CD4-positive, alpha-beta T cell (primary cell): ENCODE measurements around the gene INSR. TPM values are rescaled to one million over a fixed set of nuclear protein-coding genes. Genes with fewer than 3 reads are reported as not detected.

ENCODE experiments used
- ATAC-seq: fragments of 200-7000 bp; cut with Tn5 transposase; one replicate; pipeline ENCODE4 v1.10.0; 2022; ENCODE audit warnings: mild to moderate bottlenecking; ENCODE audit not compliant: poor library complexity
- CTCF ChIA-PET: fragments of 350-600 bp; sonication (Branson Sonifier 250); formaldehyde crosslinking; loops from one replicate; lab custom pipeline; 2021; ENCODE audit warnings: antibody characterized with exemption, inconsistent platforms; lab: Charles Lee
- POLR2A ChIA-PET: fragments of 350-600 bp; sonication (Branson Sonifier 250); formaldehyde crosslinking; loops from one replicate; lab custom pipeline; 2021; ENCODE audit warnings: antibody characterized with exemption, inconsistent platforms; lab: Charles Lee
- DNase-seq, 14 experiments: peaks; one replicate each; pipeline ENCODE4 v3.0.0-alpha.2; 2013 to 2020; ENCODE audit warnings: mixed read lengths in 2 of 14
- H3K27ac ChIP-seq, 2 donors: one replicate each; pipeline versions ENCODE4 v1.5.1 to v1.7.0; 2013; ENCODE audit warnings: low read length in 2 of 2, low read depth in 1 of 2, mild to moderate bottlenecking in 1 of 2
- H3K27me3 ChIP-seq, 2 experiments: 1 replicate in 1 of 2; 2 replicates in 1 of 2; pipeline versions ENCODE4 v1.6.1 to v1.7.0; 2013; ENCODE audit warnings: low read length in 2 of 2, control low read depth in 1 of 2, mild to moderate bottlenecking in 1 of 2, moderate library complexity in 1 of 2; ENCODE audit not compliant: insufficient read depth in 2 of 2, control insufficient read depth in 1 of 2
- H3K36me3 ChIP-seq: one replicate; pipeline ENCODE4 v1.6.1; 2013; ENCODE audit warnings: low read length, control low read depth; ENCODE audit not compliant: insufficient read depth
- H3K4me1 ChIP-seq: one replicate; pipeline ENCODE4 v1.6.1; 2013; ENCODE audit warnings: low read length, control low read depth; ENCODE audit not compliant: insufficient read depth
- H3K4me3 ChIP-seq: one replicate; pipeline ENCODE4 v1.5.1; 2013; ENCODE audit warnings: mild to moderate bottlenecking, low read length, moderate library complexity
- H3K9me3 ChIP-seq, 2 experiments: 1 replicate in 1 of 2; 2 replicates in 1 of 2; pipeline versions ENCODE4 v1.6.1 to v1.7.0; 2013; ENCODE audit warnings: low read length in 2 of 2, mild to moderate bottlenecking in 2 of 2, control low read depth in 1 of 2, moderate library complexity in 1 of 2; ENCODE audit not compliant: control insufficient read depth in 1 of 2, insufficient read depth in 1 of 2
- H3K27ac Mint-ChIP-seq: one replicate; pipeline ENCODE4 v1.8.0; 2020; ENCODE audit warnings: mixed read lengths
- H3K27me3 Mint-ChIP-seq: one replicate; pipeline ENCODE4 v1.8.0; 2021; ENCODE audit warnings: mixed read lengths
- H3K36me3 Mint-ChIP-seq: one replicate; pipeline ENCODE4 v1.8.0; 2021; ENCODE audit warnings: low read depth, mixed read lengths
- H3K4me1 Mint-ChIP-seq: one replicate; pipeline ENCODE4 v1.8.0; 2021; ENCODE audit warnings: low read depth, mixed read lengths
- H3K4me3 Mint-ChIP-seq: one replicate; pipeline ENCODE4 v1.8.0; 2020; ENCODE audit warnings: mild to moderate bottlenecking, mixed read lengths
- H3K9me3 Mint-ChIP-seq: one replicate; pipeline ENCODE4 v1.8.0; 2020; ENCODE audit warnings: mixed read lengths
- intact Hi-C, 2 experiments: fragments of 100-400 bp; cut with DNase I in 1 of 2; cut with micrococcal nuclease in 1 of 2; formaldehyde crosslinking; loops; one replicate each; pipeline versions ENCODE4 v1.15.1 to v1.9.0; 2023 to 2025; cut with DNase I, micrococcal nuclease
- total RNA-seq, 174 experiments: library from RNA in 2 of 174; stranded (reverse) in 2 of 174; gene quantifications; one replicate each; pipeline ENCODE4 v1.2.3 and lab custom pipeline; 2021 to 2026
- TF ChIP-seq, protein P1 (sequence below): fragments of 200-600 bp; IDR thresholded peaks from one replicate; pipeline ENCODE4 v1.8.0; 2022; ENCODE audit warnings: antibody characterized with exemption, mild to moderate bottlenecking

The INSR gene
- total RNA-seq, 2 experiments from 2014 or later, result 1.8 to 3.0 TPM

- Mint-ChIP-seq H3K36me3 (no peaks in the 10 kb centered on the region), H3K9me3 (no peaks in the 10 kb centered on the region), H3K27ac (no peak overlapping the region), H3K4me3 (no peak overlapping the region), H3K4me1 (no peaks in the 10 kb centered on the region), H3K27me3 (no peaks in the 10 kb centered on the region)
- ChIA-PET POLR2A (no interaction called here), CTCF (no interaction called here)
- H3K36me3 ChIP-seq, result no peaks in the 10 kb centered on the region
- H3K27ac ChIP-seq, result no peak overlapping the region
- H3K4me1 ChIP-seq, result no peaks in the 10 kb centered on the region
- TF ChIP-seq, protein P1, sequence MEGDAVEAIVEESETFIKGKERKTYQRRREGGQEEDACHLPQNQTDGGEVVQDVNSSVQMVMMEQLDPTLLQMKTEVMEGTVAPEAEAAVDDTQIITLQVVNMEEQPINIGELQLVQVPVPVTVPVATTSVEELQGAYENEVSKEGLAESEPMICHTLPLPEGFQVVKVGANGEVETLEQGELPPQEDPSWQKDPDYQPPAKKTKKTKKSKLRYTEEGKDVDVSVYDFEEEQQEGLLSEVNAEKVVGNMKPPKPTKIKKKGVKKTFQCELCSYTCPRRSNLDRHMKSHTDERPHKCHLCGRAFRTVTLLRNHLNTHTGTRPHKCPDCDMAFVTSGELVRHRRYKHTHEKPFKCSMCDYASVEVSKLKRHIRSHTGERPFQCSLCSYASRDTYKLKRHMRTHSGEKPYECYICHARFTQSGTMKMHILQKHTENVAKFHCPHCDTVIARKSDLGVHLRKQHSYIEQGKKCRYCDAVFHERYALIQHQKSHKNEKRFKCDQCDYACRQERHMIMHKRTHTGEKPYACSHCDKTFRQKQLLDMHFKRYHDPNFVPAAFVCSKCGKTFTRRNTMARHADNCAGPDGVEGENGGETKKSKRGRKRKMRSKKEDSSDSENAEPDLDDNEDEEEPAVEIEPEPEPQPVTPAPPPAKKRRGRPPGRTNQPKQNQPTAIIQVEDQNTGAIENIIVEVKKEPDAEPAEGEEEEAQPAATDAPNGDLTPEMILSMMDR, result no peak
- intact Hi-C loops, result no loop called here
- H3K9me3 ChIP-seq, result no peaks in the 10 kb centered on the region
- no peak for DNase-seq
- ATAC-seq, result no peak
- no peak overlapping the region for H3K4me3 ChIP-seq
- no peaks in the 10 kb centered on the region for H3K27me3 ChIP-seq
Measured at GRCh38 chr19:7258840-7259395, 35.3 kb downstream of the INSR start.

GRCh38 chr19:7258041-7258839, 36.0 kb downstream of the INSR start:
- intact Hi-C loops, result no loop called here
- Histone ChIP-seq H3K4me1 (no peaks in the 10 kb centered on the region), H3K36me3 (no peaks in the 10 kb centered on the region), H3K4me3 (no peak overlapping the region), H3K9me3 (no peaks in the 10 kb centered on the region), H3K27me3 (no peaks in the 10 kb centered on the region), H3K27ac (no peak overlapping the region)
- no peak overlapping the region for H3K4me3 Mint-ChIP-seq
- DNase-seq (no peak), ATAC-seq (no peak)
- H3K9me3 Mint-ChIP-seq, result no peaks in the 10 kb centered on the region
- no peaks in the 10 kb centered on the region for H3K36me3 Mint-ChIP-seq
- ChIA-PET POLR2A (no interaction called here), CTCF (no interaction called here)
- no peaks in the 10 kb centered on the region for H3K4me1 Mint-ChIP-seq
- H3K27me3 Mint-ChIP-seq, result no peaks in the 10 kb centered on the region
- no peak overlapping the region for H3K27ac Mint-ChIP-seq
- TF ChIP-seq, protein P1, result no peak

DNA sequence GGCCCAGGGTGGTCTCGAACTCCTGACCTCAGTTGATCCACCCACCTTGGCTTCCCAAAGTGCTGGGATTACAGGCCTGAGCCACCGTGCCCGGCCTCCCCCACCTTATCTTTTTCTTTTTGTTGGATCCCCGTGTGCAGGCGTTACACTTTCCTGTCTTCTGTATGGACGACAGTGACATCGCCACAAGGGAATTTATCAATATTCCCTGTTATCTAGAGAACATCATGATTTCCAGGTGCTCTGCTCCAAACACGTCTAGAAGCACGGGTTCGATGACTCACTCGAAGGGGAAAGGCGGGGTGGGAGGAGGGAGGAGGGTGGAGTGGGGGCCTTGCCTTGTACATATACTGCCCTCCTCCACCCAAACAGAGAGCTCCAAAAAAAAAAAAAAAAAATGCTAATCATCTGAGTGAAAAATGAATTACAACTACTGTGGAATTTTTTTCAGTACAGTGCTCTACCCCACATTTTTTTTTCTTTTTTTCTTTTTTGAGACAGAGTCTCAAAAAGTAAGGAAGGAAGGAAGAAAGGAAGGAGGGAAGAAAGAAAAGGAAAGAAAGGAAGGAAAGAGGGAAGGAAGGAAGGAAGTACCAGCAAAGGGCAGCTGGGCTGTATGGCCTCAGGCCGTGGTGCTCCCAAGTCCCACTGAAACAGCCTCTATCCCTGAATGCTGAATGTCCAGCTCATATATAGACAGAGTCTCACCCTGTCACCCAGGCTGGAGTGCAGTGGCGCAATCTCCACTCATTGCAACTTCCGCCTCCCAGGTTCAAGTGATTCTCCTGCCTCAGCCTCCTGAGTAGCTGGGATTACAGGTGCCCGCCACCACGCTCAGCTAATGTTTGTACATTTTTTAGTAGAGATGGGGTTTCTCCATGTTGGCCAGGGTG, 36.8 kb downstream of the INSR start:
- Mint-ChIP-seq H3K27ac (no peak overlapping the region), H3K4me1 (no peaks in the 10 kb centered on the region), H3K27me3 (no peaks in the 10 kb centered on the region), H3K9me3 (no peaks in the 10 kb centered on the region), H3K4me3 (no peak overlapping the region), H3K36me3 (no peaks in the 10 kb centered on the region)
- TF ChIP-seq, protein P1, result no peak
- ATAC-seq (no peak), DNase-seq (no peak)
- ChIA-PET POLR2A (no interaction called here), CTCF (no interaction called here)
- Histone ChIP-seq H3K4me1 (no peaks in the 10 kb centered on the region), H3K27ac (no peak overlapping the region), H3K4me3 (no peak overlapping the region), H3K27me3 (no peaks in the 10 kb centered on the region), H3K36me3 (no peaks in the 10 kb centered on the region), H3K9me3 (no peaks in the 10 kb centered on the region)
- intact Hi-C loops, result no loop called here
